Adrenal gland (tissue), 5 donors: ENCODE data around the gene BAAT.
A peak's percentile ranks its signal among the peaks of the same experiment; 100 is the strongest.

Experiments used
- POLR2A ChIP-seq, 2 donors: fragments of 450-650 bp; IDR thresholded peaks; one replicate each; pipeline ENCODE4 v1.6.1; 2017; ENCODE audit warnings: antibody characterized with exemption in 2 of 2, mild to moderate bottlenecking in 2 of 2, moderate library complexity in 1 of 2
- TF ChIP-seq, protein P1 (sequence below), 6 experiments: fragments of 450-650 bp in 4 of 6; fragments of 200-600 bp in 2 of 6; sonication (generic) in 1 of 6; IDR thresholded peaks; 1 replicate in 5 of 6; 2 replicates in 1 of 6; pipeline versions ENCODE4 v1.5.1 to v1.8.0; 2016 to 2021; ENCODE audit warnings: antibody characterized with exemption in 6 of 6, mild to moderate bottlenecking in 2 of 6, moderate library complexity in 1 of 6
- donor health status: DM: no; HTN: no; CAD: no.

GRCh38 chr9:101387871-101388506 is 3.2 kb upstream of the BAAT start:
- TF ChIP-seq, protein P1, sequence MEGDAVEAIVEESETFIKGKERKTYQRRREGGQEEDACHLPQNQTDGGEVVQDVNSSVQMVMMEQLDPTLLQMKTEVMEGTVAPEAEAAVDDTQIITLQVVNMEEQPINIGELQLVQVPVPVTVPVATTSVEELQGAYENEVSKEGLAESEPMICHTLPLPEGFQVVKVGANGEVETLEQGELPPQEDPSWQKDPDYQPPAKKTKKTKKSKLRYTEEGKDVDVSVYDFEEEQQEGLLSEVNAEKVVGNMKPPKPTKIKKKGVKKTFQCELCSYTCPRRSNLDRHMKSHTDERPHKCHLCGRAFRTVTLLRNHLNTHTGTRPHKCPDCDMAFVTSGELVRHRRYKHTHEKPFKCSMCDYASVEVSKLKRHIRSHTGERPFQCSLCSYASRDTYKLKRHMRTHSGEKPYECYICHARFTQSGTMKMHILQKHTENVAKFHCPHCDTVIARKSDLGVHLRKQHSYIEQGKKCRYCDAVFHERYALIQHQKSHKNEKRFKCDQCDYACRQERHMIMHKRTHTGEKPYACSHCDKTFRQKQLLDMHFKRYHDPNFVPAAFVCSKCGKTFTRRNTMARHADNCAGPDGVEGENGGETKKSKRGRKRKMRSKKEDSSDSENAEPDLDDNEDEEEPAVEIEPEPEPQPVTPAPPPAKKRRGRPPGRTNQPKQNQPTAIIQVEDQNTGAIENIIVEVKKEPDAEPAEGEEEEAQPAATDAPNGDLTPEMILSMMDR (IDR thresholded peaks at IDR 0.05): peak; percentile 39 to 58 (median 46)
- no peak for TF ChIP-seq POLR2A (IDR thresholded peaks at IDR 0.05)
